GM19467 (cell line): ENCODE measurements around the gene JPH4.
"Not testable (repeated sequence)": the region's sequence is repeated elsewhere in the genome, so short reads cannot be mapped to it uniquely, and the experiment has no call there.

Experiments used
- ATAC-seq: cut with Tn5 transposase; IDR thresholded peaks from one replicate; pipeline ENCODE4 v1.9.1; 2021; ENCODE audit warnings: mild to moderate bottlenecking, moderate library complexity; ENCODE audit not compliant: unreplicated experiment

Gene JPH4

GRCh38 chr14:23550131-23550811 is 28.3 kb downstream of the JPH4 start:
- ATAC-seq: no peak

GRCh38 chr14:23548351-23549318 is 30.0 kb downstream of the JPH4 start:
- ATAC-seq: no peak

- ATAC-seq: no peak
Measured at GRCh38 chr14:23547924-23548323, 30.7 kb downstream of the JPH4 start.

GRCh38 chr14:23546450-23547035 is 32.0 kb downstream of the JPH4 start:
- ATAC-seq: no peak

- no peak for ATAC-seq
Measured at GRCh38 chr14:23545740-23546365, 32.7 kb downstream of the JPH4 start.

- ATAC-seq: no peak
Measured at GRCh38 chr14:23544511-23545447, 33.8 kb downstream of the JPH4 start.

GRCh38 chr14:23543403-23543802 is 35.2 kb downstream of the JPH4 start:
- ATAC-seq: no peak

GRCh38 chr14:23542261-23542660 is 36.3 kb downstream of the JPH4 start:
- no peak for ATAC-seq

- no peak for ATAC-seq
Measured at GRCh38 chr14:23540141-23540469, 38.5 kb downstream of the JPH4 start.

GRCh38 chr14:23539248-23540140 is 39.1 kb downstream of the JPH4 start:
- ATAC-seq: peak; percentile 48

GRCh38 chr14:23538785-23539184 is 39.8 kb downstream of the JPH4 start:
- no peak for ATAC-seq

- ATAC-seq: no peak
Measured at GRCh38 chr14:23538050-23538718, 40.4 kb downstream of the JPH4 start.

- ATAC-seq: no peak
Measured at GRCh38 chr14:23537351-23538049, 41.1 kb downstream of the JPH4 start.

- ATAC-seq: not testable (repeated sequence)
Measured at GRCh38 chr14:23536906-23537305, 41.7 kb downstream of the JPH4 start.

- no peak for ATAC-seq
Measured at GRCh38 chr14:23536494-23536893, 42.1 kb downstream of the JPH4 start.

- ATAC-seq: no peak
Measured at GRCh38 chr14:23535943-23536342, 42.6 kb downstream of the JPH4 start.

- ATAC-seq: no peak
Measured at GRCh38 chr14:23533652-23534435, 44.7 kb downstream of the JPH4 start.
